Neural progenitor cell (in vitro differentiated cells): Measurements from ENCODE around the gene ST3GAL6. TPM values are rescaled to one million over a fixed set of nuclear protein-coding genes. Genes with fewer than 3 reads are reported as not detected.

ENCODE experiments used
- DNase-seq: peaks from one replicate; pipeline ENCODE4 v3.0.0-alpha.2; 2016; ENCODE audit warnings: low spot score
- H2AFZ ChIP-seq: fragments of 200-600 bp; sonication (generic); replicated peaks from 2 replicates; pipeline ENCODE4 v1.6.1; 2016; ENCODE audit warnings: antibody characterized with exemption
- H3F3A ChIP-seq: fragments of 200-600 bp; sonication (generic); 2 replicates; pipeline ENCODE4 v1.6.1; 2016; ENCODE audit warnings: antibody characterized with exemption, low read depth
- H3K27ac ChIP-seq: fragments of 200-600 bp; sonication (generic); 2 replicates; pipeline ENCODE4 v1.5.1; 2016; ENCODE audit warnings: mild to moderate bottlenecking
- H3K27me3 ChIP-seq: fragments of 200-600 bp; sonication (generic); 2 replicates; pipeline ENCODE4 v1.6.1; 2016; ENCODE audit warnings: mild to moderate bottlenecking, moderate library complexity
- H3K36me3 ChIP-seq: fragments of 200-600 bp; sonication (generic); 2 replicates; pipeline ENCODE4 v1.5.1; 2016
- H3K4me1 ChIP-seq: fragments of 200-600 bp; sonication (generic); 2 replicates; pipeline ENCODE4 v1.6.1; 2016; ENCODE audit warnings: mixed run types
- H3K4me2 ChIP-seq: fragments of 200-600 bp; sonication (generic); 2 replicates; pipeline ENCODE4 v1.6.1; 2016
- H3K4me3 ChIP-seq: fragments of 200-600 bp; sonication (generic); 2 replicates; pipeline ENCODE4 v1.5.1; 2016
- H3K79me2 ChIP-seq: fragments of 200-600 bp; sonication (generic); 2 replicates; pipeline ENCODE4 v1.6.1; 2016; ENCODE audit warnings: low read depth
- H3K9ac ChIP-seq: fragments of 200-600 bp; sonication (generic); 2 replicates; pipeline ENCODE4 v1.6.1; 2016
- H3K9me3 ChIP-seq: fragments of 200-600 bp; sonication (generic); 2 replicates; pipeline ENCODE4 v1.5.1; 2016; ENCODE audit warnings: low read depth
- H4K20me1 ChIP-seq: fragments of 200-600 bp; sonication (generic); 2 replicates; pipeline ENCODE4 v1.6.1; 2016; ENCODE audit warnings: low read depth
- H3K27ac Mint-ChIP-seq: 3 replicates; pipeline ENCODE4 v1.8.0; 2021; ENCODE audit warnings: mixed read lengths
- H3K27me3 Mint-ChIP-seq: 2 replicates; pipeline ENCODE4 v1.8.0; 2022; ENCODE audit warnings: low read depth, mild to moderate bottlenecking, inconsistent platforms, moderate library complexity, mixed read lengths; ENCODE audit not compliant: insufficient read depth
- H3K36me3 Mint-ChIP-seq: 3 replicates; pipeline ENCODE4 v1.8.0; 2021; ENCODE audit warnings: mixed read lengths
- H3K4me1 Mint-ChIP-seq: 3 replicates; pipeline ENCODE4 v1.8.0; 2021; ENCODE audit warnings: mixed read lengths
- H3K4me3 Mint-ChIP-seq: 3 replicates; pipeline ENCODE4 v1.8.0; 2021; ENCODE audit warnings: mild to moderate bottlenecking, moderate library complexity, mixed read lengths
- H3K9me3 Mint-ChIP-seq: 3 replicates; pipeline ENCODE4 v1.8.0; 2020; ENCODE audit warnings: mixed read lengths
- EZH2 ChIP-seq: fragments of 200-600 bp; sonication (generic); IDR thresholded peaks from 2 replicates; pipeline ENCODE4 v1.6.1; 2017; ENCODE audit warnings: antibody characterized with exemption, mild to moderate bottlenecking, moderate library complexity
- EZH2phosphoT487 ChIP-seq: fragments of 200-600 bp; sonication (generic); IDR thresholded peaks from 2 replicates; pipeline ENCODE4 v1.6.1; 2017; ENCODE audit warnings: antibody characterized with exemption
- total RNA-seq: library from RNA; depleted of rRNA; stranded (reverse); fragments of >200 nt; gene quantifications from 2 replicates; pipeline ENCODE4 v1.2.3, GENCODE V29; 2015; ENCODE audit warnings: low replicate concordance
- TF ChIP-seq, protein P1 (sequence below): fragments of 200-600 bp; sonication (generic); IDR thresholded peaks from 2 replicates; pipeline ENCODE4 v1.5.1; 2017; ENCODE audit warnings: antibody characterized with exemption, mild to moderate bottlenecking

Gene ST3GAL6
- total RNA-seq: 13.5 and 18.6 TPM in 2 replicates

GRCh38 chr3:98763076-98763475 lies at the start of gene ST3GAL6:
ST3GAL6 (plus strand) TSS chr3:98763340; CDS start chr3:98768441, 5,101 bp downstream.
- Histone ChIP-seq H4K20me1 (no peaks in the 10 kb centered on the region), H3K4me2 (no peak within 1 kb of the TSS), H3K27me3 (no peaks in the 10 kb centered on the region), H3K4me3 (no peak within 1 kb of the TSS), H2AFZ (no peak within 1 kb of the TSS), H3K79me2 (no peaks in the 10 kb centered on the region), H3K27ac (no peak within 1 kb of the TSS), H3F3A (no peaks in the 10 kb centered on the region), H3K9ac (no peak within 1 kb of the TSS), H3K36me3 (no peaks in the 10 kb centered on the region), H3K9me3 (no peaks in the 10 kb centered on the region), H3K4me1 (peaks cover 15% of the 10 kb centered on the region)
- H3K27me3 Mint-ChIP-seq: no peaks in the 10 kb centered on the region
- TF ChIP-seq EZH2phosphoT487 (no peak), EZH2 (no peak)
- TF ChIP-seq, protein P1, sequence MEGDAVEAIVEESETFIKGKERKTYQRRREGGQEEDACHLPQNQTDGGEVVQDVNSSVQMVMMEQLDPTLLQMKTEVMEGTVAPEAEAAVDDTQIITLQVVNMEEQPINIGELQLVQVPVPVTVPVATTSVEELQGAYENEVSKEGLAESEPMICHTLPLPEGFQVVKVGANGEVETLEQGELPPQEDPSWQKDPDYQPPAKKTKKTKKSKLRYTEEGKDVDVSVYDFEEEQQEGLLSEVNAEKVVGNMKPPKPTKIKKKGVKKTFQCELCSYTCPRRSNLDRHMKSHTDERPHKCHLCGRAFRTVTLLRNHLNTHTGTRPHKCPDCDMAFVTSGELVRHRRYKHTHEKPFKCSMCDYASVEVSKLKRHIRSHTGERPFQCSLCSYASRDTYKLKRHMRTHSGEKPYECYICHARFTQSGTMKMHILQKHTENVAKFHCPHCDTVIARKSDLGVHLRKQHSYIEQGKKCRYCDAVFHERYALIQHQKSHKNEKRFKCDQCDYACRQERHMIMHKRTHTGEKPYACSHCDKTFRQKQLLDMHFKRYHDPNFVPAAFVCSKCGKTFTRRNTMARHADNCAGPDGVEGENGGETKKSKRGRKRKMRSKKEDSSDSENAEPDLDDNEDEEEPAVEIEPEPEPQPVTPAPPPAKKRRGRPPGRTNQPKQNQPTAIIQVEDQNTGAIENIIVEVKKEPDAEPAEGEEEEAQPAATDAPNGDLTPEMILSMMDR: no peak
- peaks cover 22% of the 10 kb centered on the region for H3K4me1 Mint-ChIP-seq
- DNase-seq: no peak
- H3K36me3 Mint-ChIP-seq: no peaks in the 10 kb centered on the region
- no peak within 1 kb of the TSS for H3K4me3 Mint-ChIP-seq
- no peaks in the 10 kb centered on the region for H3K9me3 Mint-ChIP-seq
- H3K27ac Mint-ChIP-seq: no peak within 1 kb of the TSS

- Mint-ChIP-seq H3K36me3 (no peaks in the 10 kb centered on the region), H3K27ac (no peak overlapping the region)
- DNase-seq: no peak
Measured at GRCh38 chr3:98713984-98714383, 49.2 kb upstream of the ST3GAL6 start.

GRCh38 chr3:98717584-98717983 lies 45.6 kb upstream of the ST3GAL6 start:
- H3K4me3 Mint-ChIP-seq: no peak overlapping the region
- H3K27me3 ChIP-seq: no peaks in the 10 kb centered on the region
- H2AFZ ChIP-seq: no peak overlapping the region
- no peaks in the 10 kb centered on the region for H3K36me3 Mint-ChIP-seq
- H3K27ac ChIP-seq: no peak overlapping the region
- peaks cover 6% of the 10 kb centered on the region for H3K4me1 ChIP-seq
- TF ChIP-seq, protein P1: no peak
- peaks cover 2% of the 10 kb centered on the region for H3K27me3 Mint-ChIP-seq
- H3F3A ChIP-seq: no peaks in the 10 kb centered on the region
- H3K9ac ChIP-seq: no peak overlapping the region
- no peak overlapping the region for H3K4me2 ChIP-seq
- no peaks in the 10 kb centered on the region for H4K20me1 ChIP-seq
- H3K4me3 ChIP-seq: no peak overlapping the region
- no peaks in the 10 kb centered on the region for H3K9me3 ChIP-seq
- no peak for DNase-seq
- no peak overlapping the region for H3K27ac Mint-ChIP-seq
- peaks cover 3% of the 10 kb centered on the region for H3K9me3 Mint-ChIP-seq
- H3K79me2 ChIP-seq: no peaks in the 10 kb centered on the region
- peaks cover 2% of the 10 kb centered on the region for H3K4me1 Mint-ChIP-seq
- no peaks in the 10 kb centered on the region for H3K36me3 ChIP-seq

More at GRCh38 chr3:98713984-98714383, 49.2 kb upstream of the ST3GAL6 start:
- H3K9ac ChIP-seq: no peak overlapping the region
- Mint-ChIP-seq H3K9me3 (peaks cover 5% of the 10 kb centered on the region), H3K27me3 (peaks cover 3% of the 10 kb centered on the region), H3K4me3 (no peak overlapping the region), H3K4me1 (peaks cover 7% of the 10 kb centered on the region)
- no peak overlapping the region for H3K4me2 ChIP-seq
- no peaks in the 10 kb centered on the region for H3F3A ChIP-seq
- H3K4me1 ChIP-seq: peaks cover 3% of the 10 kb centered on the region
- no peaks in the 10 kb centered on the region for H4K20me1 ChIP-seq
- H2AFZ ChIP-seq: no peak overlapping the region
- H3K27ac ChIP-seq: no peak overlapping the region
- H3K27me3 ChIP-seq: no peaks in the 10 kb centered on the region
- no peaks in the 10 kb centered on the region for H3K36me3 ChIP-seq
- TF ChIP-seq EZH2phosphoT487: no peak
- TF ChIP-seq, protein P1: no peak
- no peak for TF ChIP-seq EZH2
- no peak overlapping the region for H3K4me3 ChIP-seq
- no peaks in the 10 kb centered on the region for H3K9me3 ChIP-seq
- H3K79me2 ChIP-seq: no peaks in the 10 kb centered on the region
